GM12891 (cell line): ENCODE measurements around the gene ASAP3.
"Not testable (repeated sequence)": the region's sequence is repeated elsewhere in the genome, so short reads cannot be mapped to it uniquely, and the experiment has no call there.

Experiments
- DNase-seq: peaks from one replicate; pipeline ENCODE4 v3.0.0; 2011; ENCODE audit warnings: low spot score; ENCODE audit not compliant: insufficient read length
- FAIRE-seq: peaks from 2 replicates; lab custom pipeline; 2011; peaks lifted over from hg19 to GRCh38; lab: Jason Lieb, UNC
- PAX5 ChIP-seq: IDR thresholded peaks from 2 replicates; pipeline ENCODE4 v1.6.1; 2011; ENCODE audit warnings: low read length, moderate library complexity, mild to moderate bottlenecking; ENCODE audit not compliant: insufficient read depth, severe bottlenecking
- POLR2A ChIP-seq: IDR thresholded peaks from 2 replicates; pipeline ENCODE4 v1.6.1; 2011; ENCODE audit warnings: low read depth, low read length, control low read depth
- POLR2AphosphoS5 ChIP-seq: IDR thresholded peaks from 2 replicates; pipeline ENCODE4 v1.6.1; 2011; ENCODE audit warnings: low read depth, low read length, control low read depth
- POU2F2 ChIP-seq: IDR thresholded peaks from 2 replicates; pipeline ENCODE4 v1.6.1; 2011; ENCODE audit warnings: low read depth, mild to moderate bottlenecking, control low read depth, low read length, moderate library complexity
- SPI1 ChIP-seq: IDR thresholded peaks from 2 replicates; pipeline ENCODE4 v1.6.1; 2011; ENCODE audit warnings: low read depth, low read length, control low read depth
- TAF1 ChIP-seq: IDR thresholded peaks from 2 replicates; pipeline ENCODE4 v1.6.1; 2011; ENCODE audit warnings: low read depth, low read length, control low read depth

The ASAP3 gene

GRCh38 chr1:23387494-23387893, 96.5 kb downstream of the ASAP3 start:
- FAIRE-seq = no peak
- TF ChIP-seq PAX5 = no peak
- no peak for TF ChIP-seq POLR2A
- no peak for TF ChIP-seq SPI1
- no peak for TF ChIP-seq POLR2AphosphoS5
- no peak for TF ChIP-seq TAF1
- TF ChIP-seq POU2F2 = no peak

GRCh38 chr1:23385119-23385621, 98.8 kb downstream of the ASAP3 start:
- DNase-seq (no peak), FAIRE-seq (no peak)
- TF ChIP-seq POLR2AphosphoS5 = no peak
- no peak for TF ChIP-seq PAX5
- TF ChIP-seq POLR2A = no peak
- no peak for TF ChIP-seq TAF1
- TF ChIP-seq SPI1 = no peak
- no peak for TF ChIP-seq POU2F2

More at GRCh38 chr1:23387494-23387893, 96.5 kb downstream of the ASAP3 start:
- no peak for DNase-seq

- TF ChIP-seq POLR2AphosphoS5 (no peak), POU2F2 (no peak), POLR2A (no peak), PAX5 (no peak), TAF1 (no peak), SPI1 (no peak)
- no peak for FAIRE-seq
- no peak for DNase-seq
Observed at GRCh38 chr1:23384312-23385058, 99.5 kb downstream of the ASAP3 start.

- FAIRE-seq = no peak
- TF ChIP-seq SPI1 = no peak
- no peak for TF ChIP-seq TAF1
- no peak for TF ChIP-seq POLR2A
- no peak for TF ChIP-seq POLR2AphosphoS5
- TF ChIP-seq POU2F2 = no peak
- TF ChIP-seq PAX5 = no peak
- DNase-seq = no peak
Observed at GRCh38 chr1:23383577-23384311, 100.2 kb downstream of the ASAP3 start.

- FAIRE-seq (no peak), DNase-seq (no peak)
- no peak for TF ChIP-seq POU2F2
- TF ChIP-seq POLR2A = no peak
- TF ChIP-seq TAF1 = no peak
- TF ChIP-seq SPI1 = peak; percentile 38; the same call in 1 of the 2 replicates
- no peak for TF ChIP-seq POLR2AphosphoS5
- TF ChIP-seq PAX5 = no peak
Observed at GRCh38 chr1:23381233-23381885, 102.6 kb downstream of the ASAP3 start.

- no peak for DNase-seq
- no peak for FAIRE-seq
- TF ChIP-seq SPI1 = no peak
Observed at GRCh38 chr1:23380719-23381118, 103.3 kb downstream of the ASAP3 start.

- not testable (repeated sequence) for FAIRE-seq, DNase-seq
Observed at GRCh38 chr1:23380236-23380635, 103.7 kb downstream of the ASAP3 start.
